Retinal pigment epithelial cell (primary cell): ENCODE data around the gene ARMC5.

Source experiments
- DNase-seq: peaks from one replicate; pipeline ENCODE4 v3.0.0-alpha.2; 2010; ENCODE audit warnings: low read depth
- H3K4me3 ChIP-seq: 2 replicates; pipeline ENCODE4 v1.5.1; 2011; ENCODE audit warnings: mild to moderate bottlenecking, low read length, control low read depth, moderate library complexity
- TF ChIP-seq, protein P1 (sequence below): conservative IDR thresholded peaks from 2 replicates; pipeline ENCODE4 v1.5.1; 2011; ENCODE audit warnings: low read depth, low read length, control low read depth, inconsistent platforms

ARMC5 gene

DNA sequence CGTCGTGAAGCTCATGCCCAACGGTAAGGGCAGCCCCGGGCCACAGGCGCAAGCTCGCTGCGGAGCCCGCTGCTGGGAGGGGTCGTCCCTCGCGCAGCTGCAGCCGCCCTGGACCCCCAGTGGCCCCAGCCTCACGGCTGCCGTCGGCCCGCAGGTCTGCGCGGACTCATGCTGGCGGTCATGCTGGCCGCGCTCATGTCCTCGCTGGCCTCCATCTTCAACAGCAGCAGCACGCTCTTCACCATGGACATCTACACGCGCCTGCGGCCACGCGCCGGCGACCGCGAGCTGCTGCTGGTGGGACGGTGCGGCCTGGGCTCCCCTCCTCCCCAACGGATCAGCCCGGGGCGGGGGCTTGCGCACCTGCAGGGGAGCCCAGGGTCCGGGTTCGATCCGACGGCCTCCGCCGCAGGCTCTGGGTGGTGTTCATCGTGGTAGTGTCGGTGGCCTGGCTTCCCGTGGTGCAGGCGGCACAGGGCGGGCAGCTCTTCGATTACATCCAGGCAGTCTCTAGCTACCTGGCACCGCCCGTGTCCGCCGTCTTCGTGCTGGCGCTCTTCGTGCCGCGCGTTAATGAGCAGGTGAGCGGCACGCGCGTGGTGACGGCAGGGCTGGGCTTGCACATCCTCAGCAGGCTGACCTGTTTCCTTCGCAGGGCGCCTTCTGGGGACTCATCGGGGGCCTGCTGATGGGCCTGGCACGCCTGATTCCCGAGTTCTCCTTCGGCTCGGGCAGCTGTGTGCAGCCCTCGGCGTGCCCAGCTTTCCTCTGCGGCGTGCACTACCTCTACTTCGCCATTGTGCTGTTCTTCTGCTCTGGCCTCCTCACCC lies 29.4 kb downstream of the ARMC5 start:
- no peak for DNase-seq
- TF ChIP-seq, protein P1, sequence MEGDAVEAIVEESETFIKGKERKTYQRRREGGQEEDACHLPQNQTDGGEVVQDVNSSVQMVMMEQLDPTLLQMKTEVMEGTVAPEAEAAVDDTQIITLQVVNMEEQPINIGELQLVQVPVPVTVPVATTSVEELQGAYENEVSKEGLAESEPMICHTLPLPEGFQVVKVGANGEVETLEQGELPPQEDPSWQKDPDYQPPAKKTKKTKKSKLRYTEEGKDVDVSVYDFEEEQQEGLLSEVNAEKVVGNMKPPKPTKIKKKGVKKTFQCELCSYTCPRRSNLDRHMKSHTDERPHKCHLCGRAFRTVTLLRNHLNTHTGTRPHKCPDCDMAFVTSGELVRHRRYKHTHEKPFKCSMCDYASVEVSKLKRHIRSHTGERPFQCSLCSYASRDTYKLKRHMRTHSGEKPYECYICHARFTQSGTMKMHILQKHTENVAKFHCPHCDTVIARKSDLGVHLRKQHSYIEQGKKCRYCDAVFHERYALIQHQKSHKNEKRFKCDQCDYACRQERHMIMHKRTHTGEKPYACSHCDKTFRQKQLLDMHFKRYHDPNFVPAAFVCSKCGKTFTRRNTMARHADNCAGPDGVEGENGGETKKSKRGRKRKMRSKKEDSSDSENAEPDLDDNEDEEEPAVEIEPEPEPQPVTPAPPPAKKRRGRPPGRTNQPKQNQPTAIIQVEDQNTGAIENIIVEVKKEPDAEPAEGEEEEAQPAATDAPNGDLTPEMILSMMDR: no peak
- H3K4me3 ChIP-seq: peak overlapping the region; percentile 54

DNA sequence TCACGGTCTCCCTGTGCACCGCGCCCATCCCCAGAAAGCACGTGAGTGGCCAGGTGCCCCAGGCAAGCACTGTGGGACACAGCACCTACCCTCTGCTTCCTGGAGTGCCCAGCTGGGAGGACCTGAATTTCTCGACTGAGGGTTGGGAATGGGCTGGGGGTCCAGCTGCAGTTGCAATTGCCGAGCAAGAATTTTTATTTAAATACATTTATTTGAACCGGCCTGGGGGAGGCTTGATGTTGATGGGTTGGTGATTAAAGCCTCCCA lies 29.9 kb downstream of the ARMC5 start:
- DNase-seq: no peak
- TF ChIP-seq, protein P1: no peak
- H3K4me3 ChIP-seq: no peak overlapping the region

DNA sequence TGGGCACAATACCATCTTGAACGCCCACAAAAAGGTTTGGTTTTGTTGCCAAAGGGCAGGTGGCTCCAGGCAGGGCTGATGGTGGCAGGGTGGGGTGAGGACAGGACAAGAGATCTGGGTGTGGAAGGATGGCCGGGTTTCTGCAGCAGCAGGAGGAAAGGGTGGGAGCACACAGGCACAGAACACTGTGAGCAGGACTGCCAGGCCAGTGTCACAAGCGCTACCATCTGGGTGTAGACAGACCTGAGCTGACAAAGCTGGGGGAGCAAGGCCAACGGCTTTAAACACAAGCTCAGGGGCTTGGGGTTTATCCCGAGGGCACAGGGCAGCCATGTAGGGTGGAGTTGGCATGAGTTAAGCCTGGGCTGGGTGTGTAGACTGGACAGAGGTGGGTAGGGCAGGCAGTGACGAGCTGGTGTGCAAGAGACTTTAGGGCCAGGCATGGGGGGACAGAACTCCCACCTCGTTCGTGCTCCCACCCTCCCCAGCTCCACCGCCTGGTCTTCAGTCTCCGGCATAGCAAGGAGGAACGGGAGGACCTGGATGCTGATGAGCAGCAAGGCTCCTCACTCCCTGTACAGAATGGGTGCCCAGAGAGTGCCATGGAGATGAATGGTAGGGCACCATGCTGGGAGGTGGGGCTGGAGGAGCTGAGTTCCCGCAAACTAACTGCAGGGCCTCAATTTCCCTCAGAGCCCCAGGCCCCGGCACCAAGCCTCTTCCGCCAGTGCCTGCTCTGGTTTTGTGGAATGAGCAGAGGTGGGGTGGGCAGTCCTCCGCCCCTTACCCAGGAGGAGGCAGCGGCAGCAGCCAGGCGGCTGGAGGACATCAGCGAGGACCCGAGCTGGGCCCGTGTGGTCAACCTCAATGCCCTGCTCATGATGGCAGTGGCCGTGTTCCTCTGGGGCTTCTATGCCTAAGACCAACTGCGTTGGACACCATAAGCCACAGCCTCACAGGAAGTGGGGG lies 30.6 kb downstream of the ARMC5 start:
- DNase-seq: no peak
- H3K4me3 ChIP-seq: no peak overlapping the region
- TF ChIP-seq, protein P1: no peak

DNA sequence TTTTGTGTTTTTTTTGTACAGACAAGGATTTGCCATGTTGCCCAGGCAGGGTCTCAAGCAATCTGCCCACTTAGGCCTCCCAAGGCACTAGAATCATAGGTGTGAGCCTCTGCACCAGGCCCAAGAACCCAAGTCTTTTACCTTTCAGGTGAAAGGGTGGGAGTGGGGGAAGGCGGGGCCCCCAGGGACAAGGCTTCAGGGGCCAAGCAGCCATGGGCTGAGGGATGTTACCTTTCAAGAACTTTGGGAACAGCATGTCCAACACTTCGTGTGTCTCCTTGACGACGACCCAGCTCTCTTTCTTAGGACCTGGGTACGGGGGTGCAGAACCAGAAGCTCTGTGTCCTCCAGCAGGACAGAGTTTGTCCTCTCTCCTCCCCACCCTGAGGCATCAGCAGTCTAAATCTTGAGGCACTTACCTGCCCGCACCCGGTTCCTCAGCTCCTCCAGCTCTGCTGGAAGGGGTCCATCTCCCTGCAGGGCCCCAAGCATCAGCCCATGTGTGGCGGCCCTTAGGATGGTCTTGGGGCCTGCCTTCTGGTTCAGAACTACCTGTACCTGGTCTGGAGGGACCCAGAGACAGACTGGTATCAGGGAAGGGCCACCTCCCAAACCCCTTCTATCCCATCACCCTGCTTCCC lies 32.6 kb downstream of the ARMC5 start:
- TF ChIP-seq, protein P1: no peak
- DNase-seq: no peak
- H3K4me3 ChIP-seq: no peak overlapping the region

DNA sequence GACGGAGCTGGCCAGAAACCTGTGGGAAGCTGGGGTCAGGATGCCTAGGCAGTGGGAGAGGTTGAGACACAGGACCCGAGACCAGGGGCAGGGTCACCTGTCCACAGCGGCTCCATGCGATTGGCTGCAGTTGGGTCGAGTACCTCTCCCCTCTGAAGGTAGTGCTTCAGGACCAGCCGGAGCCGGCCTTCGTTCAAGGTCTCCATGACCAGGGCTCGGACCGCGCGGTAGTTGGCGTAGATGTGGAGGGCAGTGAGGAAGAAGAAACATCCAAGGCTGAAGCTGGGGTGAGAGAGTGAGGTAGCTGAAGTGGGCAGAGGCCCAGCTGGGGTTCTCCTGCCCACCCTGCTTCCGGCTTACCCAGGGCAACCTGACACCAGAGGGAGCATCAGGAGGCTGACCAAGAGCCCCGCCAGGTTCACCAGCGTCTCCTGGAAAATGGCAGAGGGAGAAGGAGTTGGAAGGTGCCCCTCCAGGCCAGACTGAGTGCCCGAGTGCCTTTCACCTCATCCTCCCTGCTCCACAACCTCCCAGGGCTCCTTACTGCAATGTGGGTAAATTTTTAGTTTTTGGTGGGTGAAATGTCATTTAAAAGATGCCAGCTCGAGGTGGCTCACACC lies 34.3 kb downstream of the ARMC5 start:
- TF ChIP-seq, protein P1: no peak
- H3K4me3 ChIP-seq: no peak overlapping the region
- DNase-seq: no peak

DNA sequence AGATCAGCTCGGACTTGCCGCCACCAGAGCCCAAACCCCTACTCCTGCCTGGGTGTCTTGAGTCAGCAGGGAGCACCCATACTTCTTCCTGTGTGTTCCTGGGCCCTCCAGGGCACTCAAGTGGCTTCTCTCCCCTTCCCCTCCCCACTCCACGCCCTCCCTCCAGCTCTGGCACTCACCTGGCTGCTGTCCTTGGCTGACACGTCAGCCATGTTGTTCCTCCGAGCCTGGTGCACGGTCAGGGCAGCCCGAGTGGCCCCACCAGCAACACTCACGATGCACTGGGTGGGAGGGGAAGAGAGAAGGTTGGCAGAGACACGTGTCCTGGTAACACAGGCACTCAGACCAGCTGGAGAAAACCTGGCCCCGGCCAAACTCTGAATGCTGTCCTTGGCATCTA lies 37.4 kb downstream of the ARMC5 start:
- TF ChIP-seq, protein P1: no peak
- DNase-seq: no peak
- H3K4me3 ChIP-seq: no peak overlapping the region
